Panc1 (cell line): ENCODE data around the gene GHDC.

Source experiments
- POLR2AphosphoS5 ChIP-seq: IDR thresholded peaks from 2 replicates; pipeline ENCODE4 v1.6.1; 2012; ENCODE audit warnings: mild to moderate bottlenecking, low read depth, low read length, moderate library complexity
- TCF7L2 ChIP-seq: IDR thresholded peaks from 2 replicates; pipeline ENCODE4 v1.6.1; 2011; ENCODE audit warnings: mild to moderate bottlenecking, low read depth, low read length, inconsistent platforms
- TF ChIP-seq, protein P1 (sequence below): fragments of 450-650 bp; IDR thresholded peaks from 2 replicates; pipeline ENCODE4 v1.5.1; 2017; ENCODE audit warnings: mild to moderate bottlenecking
- TF ChIP-seq, protein P2 (sequence below), 2 experiments: IDR thresholded peaks; 2 replicates each; pipeline ENCODE4 v1.6.1; 2011 to 2012; ENCODE audit warnings: low read depth in 2 of 2, control low read depth in 1 of 2, low read length in 1 of 2, mild to moderate bottlenecking in 1 of 2, moderate library complexity in 1 of 2; ENCODE audit not compliant: insufficient read depth in 1 of 2

- TF ChIP-seq, protein P1, sequence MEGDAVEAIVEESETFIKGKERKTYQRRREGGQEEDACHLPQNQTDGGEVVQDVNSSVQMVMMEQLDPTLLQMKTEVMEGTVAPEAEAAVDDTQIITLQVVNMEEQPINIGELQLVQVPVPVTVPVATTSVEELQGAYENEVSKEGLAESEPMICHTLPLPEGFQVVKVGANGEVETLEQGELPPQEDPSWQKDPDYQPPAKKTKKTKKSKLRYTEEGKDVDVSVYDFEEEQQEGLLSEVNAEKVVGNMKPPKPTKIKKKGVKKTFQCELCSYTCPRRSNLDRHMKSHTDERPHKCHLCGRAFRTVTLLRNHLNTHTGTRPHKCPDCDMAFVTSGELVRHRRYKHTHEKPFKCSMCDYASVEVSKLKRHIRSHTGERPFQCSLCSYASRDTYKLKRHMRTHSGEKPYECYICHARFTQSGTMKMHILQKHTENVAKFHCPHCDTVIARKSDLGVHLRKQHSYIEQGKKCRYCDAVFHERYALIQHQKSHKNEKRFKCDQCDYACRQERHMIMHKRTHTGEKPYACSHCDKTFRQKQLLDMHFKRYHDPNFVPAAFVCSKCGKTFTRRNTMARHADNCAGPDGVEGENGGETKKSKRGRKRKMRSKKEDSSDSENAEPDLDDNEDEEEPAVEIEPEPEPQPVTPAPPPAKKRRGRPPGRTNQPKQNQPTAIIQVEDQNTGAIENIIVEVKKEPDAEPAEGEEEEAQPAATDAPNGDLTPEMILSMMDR, result no peak
- no peak for TF ChIP-seq TCF7L2
- TF ChIP-seq, protein P2, sequence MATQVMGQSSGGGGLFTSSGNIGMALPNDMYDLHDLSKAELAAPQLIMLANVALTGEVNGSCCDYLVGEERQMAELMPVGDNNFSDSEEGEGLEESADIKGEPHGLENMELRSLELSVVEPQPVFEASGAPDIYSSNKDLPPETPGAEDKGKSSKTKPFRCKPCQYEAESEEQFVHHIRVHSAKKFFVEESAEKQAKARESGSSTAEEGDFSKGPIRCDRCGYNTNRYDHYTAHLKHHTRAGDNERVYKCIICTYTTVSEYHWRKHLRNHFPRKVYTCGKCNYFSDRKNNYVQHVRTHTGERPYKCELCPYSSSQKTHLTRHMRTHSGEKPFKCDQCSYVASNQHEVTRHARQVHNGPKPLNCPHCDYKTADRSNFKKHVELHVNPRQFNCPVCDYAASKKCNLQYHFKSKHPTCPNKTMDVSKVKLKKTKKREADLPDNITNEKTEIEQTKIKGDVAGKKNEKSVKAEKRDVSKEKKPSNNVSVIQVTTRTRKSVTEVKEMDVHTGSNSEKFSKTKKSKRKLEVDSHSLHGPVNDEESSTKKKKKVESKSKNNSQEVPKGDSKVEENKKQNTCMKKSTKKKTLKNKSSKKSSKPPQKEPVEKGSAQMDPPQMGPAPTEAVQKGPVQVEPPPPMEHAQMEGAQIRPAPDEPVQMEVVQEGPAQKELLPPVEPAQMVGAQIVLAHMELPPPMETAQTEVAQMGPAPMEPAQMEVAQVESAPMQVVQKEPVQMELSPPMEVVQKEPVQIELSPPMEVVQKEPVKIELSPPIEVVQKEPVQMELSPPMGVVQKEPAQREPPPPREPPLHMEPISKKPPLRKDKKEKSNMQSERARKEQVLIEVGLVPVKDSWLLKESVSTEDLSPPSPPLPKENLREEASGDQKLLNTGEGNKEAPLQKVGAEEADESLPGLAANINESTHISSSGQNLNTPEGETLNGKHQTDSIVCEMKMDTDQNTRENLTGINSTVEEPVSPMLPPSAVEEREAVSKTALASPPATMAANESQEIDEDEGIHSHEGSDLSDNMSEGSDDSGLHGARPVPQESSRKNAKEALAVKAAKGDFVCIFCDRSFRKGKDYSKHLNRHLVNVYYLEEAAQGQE (IDR thresholded peaks at IDR 0.05; ENCODE audit: insufficient read depth in 1 of 2, low read depth in 2 of 2, low read length in 1 of 2), result no peak
- no peak for TF ChIP-seq POLR2AphosphoS5
Measured at GRCh38 chr17:42153919-42154742, 40.2 kb downstream of the GHDC start.
